Activated CD8-positive, alpha-beta memory T cell treated with anti-CD3 and anti-CD28 coated beads, Interleukin-2, amount 50 U/mL, for 4 hours (primary cell): ENCODE data around the gene NDST1.
"Not testable (repeated sequence)": the region's sequence is repeated elsewhere in the genome, so short reads cannot be mapped to it uniquely, and the experiment has no call there.

Experiments
- DNase-seq: peaks from one replicate; pipeline ENCODE4 v3.0.0-alpha.2; 2020

The NDST1 gene

DNA sequence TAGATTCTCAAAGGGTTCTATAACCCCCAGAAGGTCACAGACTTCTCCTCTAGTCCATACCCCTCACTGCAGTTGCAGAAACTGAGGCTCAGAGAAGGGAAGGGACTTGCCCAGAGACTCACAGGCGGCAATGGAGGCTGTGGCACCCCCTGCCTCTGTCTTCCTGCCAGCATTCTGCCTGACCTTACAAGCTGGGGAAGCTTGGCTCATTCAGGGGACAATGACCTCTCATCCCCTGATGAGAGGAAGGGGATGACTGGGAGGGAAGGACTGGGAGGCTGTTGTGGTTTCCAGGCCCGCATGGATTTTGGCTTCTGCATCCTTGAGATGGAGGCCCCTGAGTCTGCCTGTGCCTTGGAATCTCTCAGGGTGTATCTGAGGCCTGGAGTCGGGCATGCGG is 897 bp downstream of the NDST1 start:
- no peak for DNase-seq

DNA sequence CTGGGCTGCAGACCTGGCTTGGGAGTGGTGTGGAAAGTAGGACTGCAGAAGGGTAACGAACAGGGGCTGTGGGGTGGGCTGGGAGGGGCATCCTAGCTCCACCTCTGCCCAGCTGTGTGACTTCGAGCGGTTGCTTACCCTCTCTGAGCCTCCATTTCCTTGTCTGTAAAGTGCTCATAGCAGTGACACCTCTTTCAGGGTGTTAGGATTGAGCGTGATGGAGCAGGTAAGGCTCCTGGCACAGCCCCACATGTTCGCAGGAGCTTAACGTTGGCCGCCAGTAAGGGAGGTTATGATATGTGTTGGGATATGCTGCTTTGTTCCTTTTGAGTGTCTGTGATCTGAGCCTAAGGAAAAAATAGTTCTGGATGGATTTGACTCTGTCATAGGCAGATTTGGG is 2.1 kb downstream of the NDST1 start:
- no peak for DNase-seq

DNA sequence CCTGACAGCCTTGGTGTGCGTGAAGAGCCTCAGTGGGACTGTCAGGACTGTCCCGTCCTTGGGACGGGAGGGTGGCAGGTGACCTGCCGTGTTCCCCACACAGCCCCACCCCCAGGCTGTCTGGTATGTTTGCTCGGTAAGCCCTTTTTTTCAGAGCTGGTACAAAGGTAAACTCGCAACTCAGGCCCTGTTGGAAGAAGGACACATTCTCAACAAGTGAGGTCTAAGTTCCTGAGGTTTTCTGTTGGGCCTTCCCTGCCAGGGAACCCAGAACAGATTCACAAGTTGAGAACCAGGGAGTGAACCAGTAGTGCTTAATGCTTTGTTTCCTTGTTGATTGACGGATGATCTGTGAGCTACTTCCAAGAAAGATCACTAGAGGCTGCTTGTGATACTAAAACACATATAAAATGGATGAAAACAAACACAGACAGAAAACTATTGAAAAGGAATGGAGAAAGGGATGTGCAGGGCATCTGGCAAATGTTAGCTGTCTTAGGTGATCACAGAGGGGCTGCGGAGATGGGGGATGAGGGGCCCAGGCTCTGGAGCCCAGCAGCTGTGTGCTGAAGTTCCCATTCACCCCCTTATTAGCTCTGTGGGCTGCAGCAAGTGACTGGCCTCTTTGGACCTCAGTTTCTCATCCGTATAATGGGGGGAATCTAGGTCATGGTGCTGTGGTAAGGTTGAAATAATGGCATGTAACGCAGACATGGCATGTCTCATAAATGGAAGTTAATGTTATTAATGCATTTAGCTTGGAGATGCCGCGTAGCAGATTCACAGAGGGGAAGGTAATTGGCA is 2.7 kb downstream of the NDST1 start:
- no peak for DNase-seq

DNA sequence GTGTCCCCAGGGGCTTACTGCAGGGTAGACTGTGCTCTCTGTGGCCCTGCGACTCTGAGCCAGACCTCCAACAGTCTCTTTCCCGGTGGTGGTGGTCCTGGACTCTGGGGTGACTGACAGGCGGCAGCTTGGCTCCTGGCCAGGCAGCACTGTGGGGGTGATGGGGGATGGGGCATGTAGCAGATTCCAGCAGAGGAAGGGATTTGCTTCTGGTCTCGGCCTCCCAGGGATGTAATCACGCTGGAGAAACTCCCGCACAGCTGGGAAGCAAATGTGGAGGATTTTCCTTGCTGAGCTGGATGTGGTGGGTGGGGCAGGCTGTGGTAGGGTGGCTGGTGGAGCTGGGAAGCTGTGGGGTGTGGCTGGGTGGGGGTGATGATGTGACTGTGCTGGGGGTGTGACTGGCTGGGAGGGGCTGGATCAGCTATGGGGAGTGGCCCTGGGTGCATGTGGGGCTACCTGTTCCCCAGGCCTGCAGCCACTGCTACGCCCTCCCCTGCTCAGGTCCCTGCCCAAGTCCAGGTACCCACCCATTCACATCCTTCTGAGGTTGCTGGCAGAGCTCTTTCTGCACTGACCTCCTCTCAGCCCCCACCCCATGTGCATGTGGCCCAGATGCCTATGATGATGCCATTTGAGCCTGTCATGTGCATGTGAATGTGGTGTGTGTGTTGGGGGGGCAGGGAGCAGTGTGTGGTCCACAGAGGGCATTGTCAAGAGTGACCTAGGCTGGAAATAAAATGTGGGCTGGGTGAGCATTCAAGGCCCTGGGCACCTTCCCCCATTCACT is 3.8 kb downstream of the NDST1 start:
- no peak for DNase-seq

DNA sequence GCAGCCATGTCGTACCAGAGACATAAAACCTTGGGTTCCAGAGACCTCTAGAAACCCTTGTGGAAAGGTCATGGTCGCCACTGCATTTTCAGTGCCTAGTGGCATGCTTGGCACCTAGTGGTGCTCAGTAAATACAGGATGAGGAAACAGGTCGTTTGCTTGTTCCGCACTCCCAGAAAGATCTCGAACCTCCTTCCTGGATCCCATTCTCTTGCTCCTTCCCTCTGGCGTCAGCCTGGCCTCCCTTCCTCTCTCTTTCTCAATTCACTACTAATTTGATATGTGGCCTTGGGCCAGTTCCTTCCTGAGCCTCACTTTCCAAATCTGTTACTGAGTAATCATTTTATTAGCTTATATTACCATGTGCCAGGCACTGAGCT is 4.4 kb downstream of the NDST1 start:
- DNase-seq = no peak

DNA sequence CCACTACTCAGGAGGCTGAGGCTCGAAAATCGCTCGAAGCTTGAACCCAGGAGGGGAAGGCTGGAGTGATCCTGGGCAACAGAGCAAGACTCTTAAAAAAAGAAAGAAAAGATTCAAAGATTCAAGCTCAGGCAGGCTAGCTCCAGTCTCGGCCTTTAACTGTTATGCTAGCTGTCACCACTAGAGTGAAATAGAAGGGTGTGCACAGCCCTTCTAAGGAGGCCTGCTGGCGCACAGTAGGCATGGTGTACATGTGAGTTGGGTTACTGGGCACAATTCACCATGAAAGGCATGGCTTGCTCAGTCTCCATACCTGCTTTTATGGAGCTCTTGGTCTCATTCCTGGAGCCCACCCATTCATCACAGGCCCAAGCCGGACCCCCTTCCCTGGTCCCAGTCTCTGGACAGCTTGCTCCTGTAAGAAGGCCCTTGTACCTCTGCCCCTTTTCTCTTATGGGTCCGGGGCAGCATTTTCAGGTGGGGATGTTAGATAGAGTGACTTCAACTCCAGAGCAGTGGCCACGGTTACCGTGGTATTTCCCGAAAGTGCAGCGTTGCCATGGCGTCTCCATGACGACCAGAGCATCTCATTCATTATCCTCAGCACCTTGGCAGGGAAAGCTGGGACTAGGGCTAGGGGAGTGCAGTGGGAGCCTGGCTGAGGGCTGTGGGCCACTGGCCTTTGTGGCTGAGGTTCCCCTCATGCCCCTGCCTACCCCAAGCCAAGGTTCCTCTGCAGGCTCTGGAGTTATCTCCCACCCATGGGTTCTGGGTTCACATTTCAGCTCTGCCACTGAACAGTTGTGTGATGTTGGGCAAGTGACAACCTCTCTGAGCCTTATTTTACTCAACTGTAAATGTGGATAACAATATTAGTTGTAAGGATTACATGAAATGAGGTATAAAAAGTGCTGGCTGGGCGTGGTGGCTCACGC is 5.7 kb downstream of the NDST1 start:
- no peak for DNase-seq

DNA sequence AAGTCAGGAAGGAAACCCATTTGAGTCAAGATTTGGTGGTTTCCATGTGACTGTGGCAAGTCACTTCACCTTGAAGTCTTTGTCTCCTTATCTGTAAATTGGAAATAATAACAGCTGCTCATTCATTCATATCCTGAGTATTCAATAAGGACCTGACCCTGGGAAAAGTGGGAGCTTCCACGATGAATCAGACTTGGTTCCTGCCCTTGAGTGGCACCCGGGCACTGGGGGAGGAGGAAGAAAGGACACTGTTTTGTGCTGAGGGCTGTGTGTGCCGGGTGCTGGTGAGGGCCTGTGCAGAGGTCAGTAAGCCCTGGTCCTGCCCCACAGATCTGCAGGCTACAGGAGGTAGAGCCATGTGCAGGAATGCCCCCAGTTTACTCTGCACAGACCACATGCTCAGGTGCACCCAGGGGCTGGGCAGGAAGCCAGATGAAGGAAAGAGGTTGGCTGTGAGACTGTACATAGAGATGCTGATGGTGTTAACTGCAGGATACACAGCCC is 6.8 kb downstream of the NDST1 start:
- DNase-seq = no peak

DNA sequence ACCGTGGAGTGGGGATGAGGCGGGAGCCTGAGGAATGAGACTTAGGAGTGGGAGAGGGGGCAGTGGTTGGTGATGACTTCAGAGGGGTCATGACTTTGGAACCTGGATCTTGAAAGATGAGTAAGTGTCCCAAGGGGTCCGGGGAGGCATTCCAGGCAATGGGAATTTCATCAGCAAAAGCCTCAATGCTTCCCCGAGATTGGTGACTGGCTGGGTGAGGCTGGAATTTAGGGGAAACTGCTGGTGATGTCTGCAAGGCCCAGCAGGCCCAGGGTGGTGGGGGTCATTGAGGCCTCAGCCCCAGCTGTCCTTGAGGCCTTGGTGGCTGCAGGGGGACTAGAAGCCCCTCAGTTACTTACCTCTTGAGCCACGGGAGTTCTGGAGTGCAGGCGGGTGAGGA is 7.5 kb downstream of the NDST1 start:
- no peak for DNase-seq

DNA sequence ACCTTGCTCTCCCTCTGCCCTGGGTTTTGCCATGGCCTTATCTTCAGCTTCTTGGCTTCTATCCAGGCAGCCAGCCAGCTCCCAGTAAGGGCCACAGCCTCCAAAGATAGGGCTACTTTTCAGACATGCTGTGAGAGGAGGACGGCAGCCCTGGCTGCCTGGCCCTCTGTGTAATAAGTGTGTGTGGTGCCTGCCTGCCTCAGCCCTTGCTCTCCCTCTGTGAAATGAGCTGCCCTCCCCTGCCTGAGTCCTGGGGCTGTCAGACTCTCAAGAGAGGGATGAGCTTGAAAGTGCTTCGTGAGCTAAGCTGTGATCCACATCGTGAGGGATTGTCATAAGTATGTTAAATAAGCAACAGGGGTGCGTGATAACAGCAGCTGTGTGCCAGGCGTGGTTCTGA is 8.1 kb downstream of the NDST1 start:
- DNase-seq = no peak

DNA sequence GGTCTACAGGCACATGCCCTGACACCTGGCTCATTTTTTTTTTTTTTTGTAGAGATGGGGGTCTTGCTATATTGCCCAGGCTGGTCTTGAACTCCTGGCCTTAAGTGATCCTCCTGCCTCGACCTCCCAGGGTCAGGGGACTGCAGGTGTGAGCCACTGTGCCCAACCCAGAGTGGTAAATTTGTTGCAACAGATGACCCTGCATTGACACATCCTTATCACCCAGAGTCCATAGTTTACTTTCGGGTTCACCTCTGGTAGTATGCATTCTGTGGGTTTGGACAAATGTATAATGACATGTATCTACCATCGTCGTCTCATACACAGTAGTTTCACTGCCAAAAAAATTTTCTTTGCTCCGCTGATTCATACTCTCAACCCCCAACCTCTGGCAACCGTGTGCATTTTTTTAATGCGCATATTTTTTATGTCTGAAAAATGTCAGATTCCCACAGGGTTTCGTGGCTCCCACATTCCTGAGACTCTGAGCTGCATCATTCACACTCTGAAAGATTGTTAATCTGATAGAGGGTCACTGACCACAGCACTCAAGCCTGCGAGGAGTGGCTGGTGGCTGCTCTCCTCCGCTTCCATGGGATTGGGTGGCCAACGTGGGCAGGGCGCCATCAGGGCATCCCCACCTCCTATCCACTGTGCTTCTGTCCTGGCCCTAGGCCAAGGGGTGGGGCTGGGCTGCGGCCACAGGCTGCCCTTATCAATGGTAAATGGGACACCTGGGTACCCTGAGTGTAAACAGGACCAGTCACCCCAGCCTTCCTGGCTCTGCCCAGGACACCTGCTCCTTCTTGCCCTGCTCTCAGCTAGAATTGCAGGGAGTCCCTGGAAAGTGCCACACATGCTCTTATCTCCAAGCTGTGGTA is 9.6 kb downstream of the NDST1 start:
- DNase-seq = no peak

DNA sequence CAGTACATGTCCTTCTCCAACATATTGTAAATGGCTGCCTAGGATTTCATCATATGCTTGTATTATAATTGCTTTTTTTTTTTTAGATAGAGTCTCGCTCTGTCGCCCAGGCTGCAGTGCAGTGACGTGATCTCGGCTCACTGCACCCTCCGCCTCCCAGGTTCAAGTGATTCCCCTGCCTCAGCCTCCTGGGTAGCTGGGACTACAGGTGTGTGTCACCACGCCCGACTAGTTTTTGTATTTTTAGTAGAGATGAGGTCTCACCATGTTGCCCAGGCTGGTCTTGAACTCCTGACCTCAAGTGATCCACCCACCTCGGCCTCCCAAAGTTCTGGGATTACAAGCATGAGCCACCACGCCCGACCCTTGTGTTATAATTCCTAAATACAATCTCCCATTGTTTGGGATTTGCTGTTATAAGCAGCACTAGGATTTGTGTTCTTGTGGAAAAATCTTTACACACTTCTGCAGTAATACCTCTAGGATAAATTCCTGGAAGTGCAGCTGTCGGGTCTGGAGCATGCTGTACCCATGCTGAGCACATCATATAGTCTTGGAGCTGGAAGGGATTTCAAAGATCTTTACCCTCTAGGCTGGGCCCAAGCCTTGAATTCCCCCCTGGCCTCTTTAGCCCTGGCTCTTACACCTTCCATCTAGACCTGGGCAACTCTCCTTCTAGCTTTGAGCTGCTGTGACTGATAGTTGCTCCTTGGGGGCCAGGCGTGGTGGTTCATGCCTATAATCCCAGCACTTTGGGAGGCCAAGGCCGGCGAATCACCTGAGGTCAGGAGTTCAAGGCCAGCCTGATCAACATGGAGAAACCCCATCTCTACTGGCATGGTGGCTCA is 11.0 kb downstream of the NDST1 start:
- DNase-seq = not testable (repeated sequence)

DNA sequence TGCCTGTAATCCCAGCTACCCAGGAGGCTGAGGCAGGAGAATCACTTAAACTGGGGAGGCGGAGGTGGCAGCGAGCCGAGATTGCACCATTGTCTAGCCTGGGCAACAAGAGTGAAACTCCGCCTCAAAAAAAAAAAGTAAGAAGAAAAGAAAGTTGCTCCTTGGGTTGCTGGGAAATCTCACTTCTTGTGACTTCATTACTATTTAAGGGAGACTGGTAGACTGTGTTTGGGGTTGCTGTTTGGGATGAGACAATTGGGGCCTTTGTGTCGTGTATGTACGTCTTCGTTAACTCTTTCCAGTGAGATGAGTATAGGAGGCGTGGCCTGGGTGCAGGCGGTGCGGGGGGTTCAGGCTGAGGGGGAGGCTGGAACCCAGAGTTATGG is 11.6 kb downstream of the NDST1 start:
- no peak for DNase-seq

DNA sequence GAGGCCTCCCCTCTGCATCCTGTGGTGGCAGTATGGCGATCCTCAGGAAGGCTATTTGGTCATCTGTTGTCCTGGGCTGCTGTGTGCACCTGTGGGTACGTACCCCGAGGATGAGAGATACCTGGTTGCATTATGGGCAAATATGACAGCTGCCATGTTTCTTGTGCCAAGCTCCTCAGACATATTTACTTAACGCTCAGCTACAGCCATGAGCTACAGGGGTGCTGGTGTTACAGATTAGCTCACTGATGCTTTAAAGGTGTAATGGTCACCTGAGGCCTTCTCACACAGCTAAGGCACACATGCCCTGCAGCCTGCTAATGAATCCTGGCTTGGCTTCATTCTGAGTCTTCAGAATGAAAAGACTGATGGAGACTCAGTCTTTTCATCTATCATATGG is 12.0 kb downstream of the NDST1 start:
- DNase-seq = no peak

DNA sequence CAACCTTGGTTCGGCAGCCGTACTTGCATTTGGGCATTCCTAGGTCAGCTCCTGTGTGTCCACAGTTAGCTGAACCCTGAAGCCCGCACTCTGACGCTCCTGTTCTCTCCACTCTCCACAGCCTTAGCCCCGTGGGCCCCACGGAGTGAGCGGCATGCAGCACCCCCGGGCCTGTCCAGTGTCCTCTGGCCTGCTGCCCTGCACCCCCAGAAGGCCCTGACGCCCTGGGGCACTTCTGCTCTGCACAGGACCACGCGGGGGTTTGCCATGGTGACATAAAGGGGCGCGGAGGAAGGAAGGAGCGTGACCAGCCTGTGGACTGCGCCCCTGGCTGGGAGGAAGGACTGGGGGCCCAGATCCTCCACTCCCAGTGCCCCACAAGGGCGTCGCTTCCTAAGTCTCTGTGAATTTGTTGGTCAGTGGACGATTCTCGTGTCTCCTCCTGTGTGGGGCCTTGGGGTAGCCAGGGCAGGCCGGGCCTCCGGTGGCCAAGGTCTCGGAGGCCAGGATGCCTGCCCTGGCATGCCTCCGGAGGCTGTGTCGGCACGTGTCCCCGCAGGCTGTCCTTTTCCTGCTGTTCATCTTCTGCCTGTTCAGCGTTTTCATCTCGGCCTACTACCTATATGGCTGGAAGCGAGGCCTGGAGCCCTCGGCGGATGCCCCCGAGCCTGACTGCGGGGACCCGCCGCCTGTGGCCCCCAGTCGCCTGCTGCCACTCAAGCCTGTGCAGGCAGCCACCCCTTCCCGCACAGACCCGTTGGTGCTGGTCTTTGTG is 13.0 kb downstream of the NDST1 start:
- no peak for DNase-seq

DNA sequence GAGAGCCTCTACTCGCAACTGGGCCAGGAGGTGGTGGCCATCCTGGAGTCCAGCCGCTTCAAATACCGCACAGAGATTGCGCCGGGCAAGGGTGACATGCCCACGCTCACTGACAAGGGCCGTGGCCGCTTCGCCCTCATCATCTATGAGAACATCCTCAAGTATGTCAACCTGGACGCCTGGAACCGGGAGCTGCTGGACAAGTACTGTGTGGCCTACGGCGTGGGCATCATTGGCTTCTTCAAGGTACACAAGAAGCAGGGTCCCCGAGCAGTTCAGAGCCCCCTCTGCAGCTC is 13.5 kb downstream of the NDST1 start:
- DNase-seq = no peak

DNA sequence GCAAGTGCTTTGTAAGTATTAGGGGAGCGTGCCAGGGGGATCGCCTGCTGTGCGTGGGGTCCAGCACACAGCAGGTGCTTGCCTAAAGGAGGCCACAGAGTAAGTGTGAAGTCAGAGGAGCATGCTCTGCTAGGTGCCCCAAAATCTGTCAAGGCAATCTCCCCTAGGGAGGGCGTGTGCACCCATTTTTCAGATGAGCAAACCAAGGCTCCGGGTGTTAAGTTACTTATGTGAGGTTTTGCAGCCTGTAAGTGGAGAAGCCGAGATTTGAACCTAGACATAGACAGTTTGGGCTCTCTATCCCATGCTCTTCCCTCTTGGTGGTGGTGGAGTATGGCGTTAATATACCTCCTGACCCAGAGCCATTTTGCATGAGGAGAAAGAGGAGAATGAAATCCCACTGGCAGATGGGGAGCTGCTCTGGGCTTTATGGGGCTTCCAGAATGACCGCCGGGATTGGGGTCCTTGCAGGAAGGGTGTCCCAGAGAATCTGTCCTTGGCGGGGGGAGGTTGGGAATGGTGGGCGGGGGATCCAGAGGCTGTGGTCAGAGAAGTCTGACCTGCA is 14.1 kb downstream of the NDST1 start:
- DNase-seq = no peak

DNA sequence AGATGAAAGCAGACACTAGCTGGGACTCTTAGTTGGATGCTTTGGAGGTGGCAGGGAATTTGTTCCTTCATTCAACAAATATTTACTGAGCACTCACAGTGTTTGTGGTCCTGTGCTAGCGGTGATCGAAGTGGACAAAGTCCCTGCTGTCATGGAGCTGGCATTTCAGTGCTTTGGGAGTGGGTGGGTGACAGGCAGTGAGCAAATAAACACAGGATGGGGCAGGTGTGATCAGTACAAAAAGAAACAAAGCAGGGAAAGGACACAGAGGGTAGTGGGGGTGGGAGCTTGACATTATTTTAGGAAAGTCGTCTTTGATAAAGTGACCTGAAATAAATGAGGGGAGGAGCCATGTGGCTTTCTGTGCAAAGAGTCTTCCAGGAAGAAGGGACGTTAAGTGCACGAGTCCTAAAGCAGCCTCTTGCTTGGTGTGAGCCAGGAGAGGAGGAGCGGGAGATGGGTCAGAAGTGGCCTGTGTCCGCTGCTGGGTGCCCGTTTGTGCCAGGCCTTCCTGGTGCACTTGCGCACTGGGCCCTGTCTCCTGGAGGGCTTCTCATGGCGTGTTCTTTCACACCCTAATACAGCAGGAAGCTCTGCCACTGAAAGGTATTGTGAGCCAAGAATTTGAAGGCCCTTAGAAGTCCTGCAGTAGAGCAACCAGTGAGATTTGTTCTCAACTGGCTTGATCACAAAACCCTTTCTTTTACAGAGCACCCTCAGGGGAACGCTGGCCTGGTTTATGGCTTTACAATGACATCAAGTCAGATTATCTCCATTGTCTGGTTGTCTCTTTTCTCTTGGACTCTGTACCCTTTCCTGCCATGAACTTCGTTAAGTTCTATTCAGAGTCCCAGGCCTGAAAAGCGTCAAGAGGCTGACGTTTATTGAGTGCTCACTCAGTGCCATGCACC is 14.8 kb downstream of the NDST1 start:
- no peak for DNase-seq

DNA sequence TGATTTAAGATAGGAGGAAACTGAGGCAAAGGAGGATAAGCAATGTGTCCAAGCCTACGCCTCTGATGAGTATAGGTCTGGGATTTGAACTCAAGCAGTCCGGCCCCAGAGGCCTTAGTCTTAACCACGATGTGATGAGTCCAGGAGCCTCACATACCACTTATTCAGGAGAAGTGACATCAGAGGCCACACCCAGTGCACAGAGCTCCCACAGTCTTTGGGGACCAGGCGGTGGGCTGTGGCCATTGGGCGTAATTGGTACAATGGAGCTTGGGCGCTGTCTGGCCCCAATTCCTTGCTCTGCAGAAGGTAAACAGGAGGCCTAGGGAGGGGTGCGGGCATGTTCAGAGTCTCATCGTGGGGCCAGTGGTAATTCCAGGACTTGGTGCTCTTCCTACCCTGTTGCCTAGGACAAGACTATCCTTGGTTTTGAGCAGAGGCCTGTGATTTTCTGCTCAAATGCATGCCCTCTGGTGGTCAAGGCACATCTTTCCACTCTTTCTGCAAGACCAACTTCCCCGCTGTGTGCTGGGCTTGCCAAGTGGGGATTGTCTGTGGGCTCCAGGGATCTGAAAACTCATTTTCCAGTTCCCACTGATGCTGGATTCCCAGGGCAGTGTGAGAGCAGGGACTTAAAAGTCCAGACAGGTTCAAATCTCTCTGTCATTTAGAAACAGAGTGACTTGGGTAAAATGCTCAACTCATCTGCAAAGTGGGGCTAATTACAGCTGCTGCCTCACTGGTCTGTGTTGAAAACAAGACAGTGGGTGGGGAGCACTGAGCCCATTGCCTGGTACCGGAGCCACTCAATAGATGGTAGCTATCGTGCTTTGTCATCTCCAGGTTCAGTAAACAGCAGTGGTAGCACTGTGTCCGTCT is 15.8 kb downstream of the NDST1 start:
- no peak for DNase-seq
